K562 (cell line): ENCODE results near the gene HNF1B. TPM values are rescaled to one million over a fixed set of nuclear protein-coding genes. Genes with fewer than 3 reads are reported as not detected.

Experiments used
- CC2D1A ChIP-seq: fragments of 450-650 bp; IDR thresholded peaks from 2 replicates; pipeline ENCODE4 v1.6.1; 2017; ENCODE audit warnings: mild to moderate bottlenecking
- CHAMP1 ChIP-seq: fragments of 450-650 bp; IDR thresholded peaks from 2 replicates; pipeline ENCODE4 v1.6.1; 2016; ENCODE audit warnings: mild to moderate bottlenecking
- GABPA ChIP-seq: fragments of 200-800 bp; sonication (Bioruptor generic); conservative IDR thresholded peaks from 2 replicates; pipeline ENCODE4 v1.6.1; 2016; ENCODE audit warnings: low read depth, missing genetic modification characterization, missing compliant biosample characterization
- GABPB1 ChIP-seq: sonication (generic); formaldehyde crosslinking; IDR thresholded peaks from 2 replicates; pipeline ENCODE4 v1.8.0; 2022; ENCODE audit warnings: mild to moderate bottlenecking, missing genetic modification reagents
- HDAC3 ChIP-seq: fragments of 450-650 bp; IDR thresholded peaks from 2 replicates; pipeline ENCODE4 v1.6.1; 2018; ENCODE audit warnings: borderline replicate concordance, mild to moderate bottlenecking, moderate library complexity; ENCODE audit not compliant: partially characterized antibody
- L3MBTL2 ChIP-seq: fragments of 450-650 bp; IDR thresholded peaks from 2 replicates; pipeline ENCODE4 v1.6.1; 2016; ENCODE audit warnings: mild to moderate bottlenecking, moderate library complexity
- NFATC3 ChIP-seq: fragments of 450-650 bp; IDR thresholded peaks from 2 replicates; pipeline ENCODE4 v1.6.1; 2017; ENCODE audit warnings: mild to moderate bottlenecking
- PRDM10 ChIP-seq: fragments of 450-650 bp; IDR thresholded peaks from 2 replicates; pipeline ENCODE4 v1.6.1; 2018; ENCODE audit not compliant: partially characterized antibody
- SIN3B ChIP-seq: fragments of 450-650 bp; IDR thresholded peaks from 2 replicates; pipeline ENCODE4 v1.6.1; 2017; ENCODE audit warnings: low read depth, mild to moderate bottlenecking, moderate library complexity
- SMARCA5 ChIP-seq: fragments of 450-650 bp; IDR thresholded peaks from 2 replicates; pipeline ENCODE4 v1.6.1; 2016
- SMARCB1 ChIP-seq: IDR thresholded peaks from 2 replicates; pipeline ENCODE4 v1.6.1; 2011; ENCODE audit warnings: improper control_type of control experiment, low read depth; ENCODE audit not compliant: insufficient read length
- TAF7 ChIP-seq: fragments of 450-650 bp; IDR thresholded peaks from 2 replicates; pipeline ENCODE4 v1.6.1; 2016; ENCODE audit warnings: missing genetic modification characterization, missing compliant biosample characterization
- TOE1 ChIP-seq, 2 experiments: fragments of 450-650 bp in 1 of 2; sonication (generic) in 1 of 2; formaldehyde crosslinking in 1 of 2; IDR thresholded peaks; 2 replicates each; pipeline versions ENCODE4 v1.7.1 to v1.8.0; 2016 to 2022; ENCODE audit warnings: borderline replicate concordance in 2 of 2, mild to moderate bottlenecking in 2 of 2, antibody characterized with exemption in 1 of 2, inconsistent platforms in 1 of 2, low read depth in 1 of 2, missing genetic modification reagents in 1 of 2, moderate library complexity in 1 of 2
- TRIM24 ChIP-seq, 2 experiments: fragments of 450-650 bp; IDR thresholded peaks; 2 replicates each; pipeline ENCODE4 v1.6.1; 2016
- ZNF511 ChIP-seq: sonication (generic); formaldehyde crosslinking; IDR thresholded peaks from 2 replicates; pipeline ENCODE4 v1.8.0; 2022; ENCODE audit warnings: mild to moderate bottlenecking, missing genetic modification reagents
- ZNF592 ChIP-seq: fragments of 450-650 bp; IDR thresholded peaks from 2 replicates; pipeline ENCODE4 v1.6.1; 2017; ENCODE audit warnings: antibody characterized with exemption, mild to moderate bottlenecking
- ZNF644 ChIP-seq: fragments of 200-800 bp; sonication (Bioruptor generic); IDR thresholded peaks from 2 replicates; pipeline ENCODE4 v1.6.1; 2016; ENCODE audit warnings: low read depth, missing genetic modification characterization, missing compliant biosample characterization
- polyA plus RNA-seq, 8 experiments: library from polyadenylated mRNA; depleted of rRNA in 4 of 8; stranded (reverse) in 5 of 8; unstranded in 3 of 8; fragments of >200 nt; fragmentation: Nextera tagmentation in 2 of 8; fragmentation: Illumina TruSeq in 1 of 8; extraction: Ambion mirVana in 2 of 8; extraction: Trizol in 1 of 8; gene quantifications; 2 replicates each; pipeline versions ENCODE4 v1.2.1 to v1.2.3, GENCODE V29; 2011 to 2014; ENCODE audit warnings: inconsistent platforms in 1 of 8, missing spikeins in 1 of 8
- total RNA-seq, 7 experiments: library from RNA; depleted of rRNA in 6 of 7; stranded (reverse); fragments of >200 nt in 6 of 7; fragmentation: Illumina TruSeq in 2 of 7; extraction: Trizol in 2 of 7; gene quantifications; 2 replicates each; pipeline versions ENCODE4 v1.2.1 to v1.2.3, GENCODE V29; 2011 to 2021; ENCODE audit warnings: low replicate concordance in 1 of 7

Gene HNF1B
- total and polyA plus RNA-seq, 9 of the 15 experiments (the other 6 are each of a cell fraction or from before 2014, with no cell fraction given): not detected

- TF ChIP-seq CC2D1A: no peak
- TF ChIP-seq ZNF644 (tag): no peak
- no peak for TF ChIP-seq ZNF511
- TF ChIP-seq TRIM24 (IDR thresholded peaks at IDR 0.05): no peak
- 0 out of 2 replicates have a peak, but pooled peaks have one; percentile 15 for TF ChIP-seq GABPA (tag)
- 0 out of 2 replicates have a peak, but pooled peaks have one; percentile 28 for TF ChIP-seq GABPB1 (CRISPR knock-in tag)
- peak; percentile 79 for TF ChIP-seq TAF7 (tag)
- peak; percentile 22 for TF ChIP-seq PRDM10
- no peak for TF ChIP-seq NFATC3
- peak; percentile 89 for TF ChIP-seq SIN3B
- TF ChIP-seq L3MBTL2: peak; percentile 53
- TF ChIP-seq CHAMP1: no peak
- no peak for TF ChIP-seq SMARCB1
- 0 out of 2 replicates have a peak, but pooled peaks have one; percentile 45 for TF ChIP-seq SMARCA5
- TF ChIP-seq ZNF592: no peak
- TF ChIP-seq HDAC3: no peak
- 0 out of 2 replicates have a peak, but pooled peaks have one; percentile 18 for TF ChIP-seq TOE1 (IDR thresholded peaks at IDR 0.05; ENCODE audit: borderline replicate concordance)
- no peak for TF ChIP-seq TOE1 (CRISPR knock-in tag; IDR thresholded peaks at IDR 0.05; ENCODE audit: borderline replicate concordance, low read depth)
Observed at GRCh38 chr17:37643118-37643766, 101.6 kb downstream of the HNF1B start, which contains the start of gene DDX52 (continued).
